ENCODE results near the gene TMEM273. TPM values are rescaled to one million over a fixed set of nuclear protein-coding genes. Genes with fewer than 3 reads are reported as not detected.
A peak's percentile ranks its signal among the peaks of the same experiment; 100 is the strongest.

The TMEM273 gene
- total RNA-seq, 4 donors from 2014 or later = 11.6 to 36.8 (median 25.1) TPM

GRCh38 chr10:49161411-49161997, 26.7 kb downstream of the TMEM273 start:
- 50% methylated on average over 8 of the region's 8 CpGs for WGBS
- no peak for DNase-seq (ENCODE audit: extremely low spot score)
- Histone ChIP-seq H3K36me3 (peaks cover 0 to 31% (median 10%) of the 10 kb centered on the region in 4 donors), H3K4me3 (no peak overlapping the region), H3K9me3 (no peaks in the 10 kb centered on the region), H3K27me3 (no peaks in the 10 kb centered on the region), H3K27ac (replicated peaks in 1 of 4) (no peak overlapping the region), H3K4me1 (peaks cover 0 to 6% (median 0%) of the 10 kb centered on the region in 4 donors)
- peak in 2 of 3 experiments; percentile 15 to 31 for TF ChIP-seq CTCF (IDR thresholded peaks at IDR 0.05)
- TF ChIP-seq POLR2AphosphoS5 (IDR thresholded peaks at IDR 0.05) = no peak
- intact Hi-C loops (cut with DNase I) = loop anchor here (10.0 kb wide), 1 partner anchor 177 kb away; no protein-coding TSS in a partner anchor

GRCh38 chr10:49160814-49161213, 27.4 kb downstream of the TMEM273 start:
- 90% methylated on average over 5 of the region's 5 CpGs for WGBS

GRCh38 chr10:49160110-49160509, 28.1 kb downstream of the TMEM273 start:
- peaks cover 0 to 6% (median 0%) of the 10 kb centered on the region in 4 donors for H3K4me1 ChIP-seq
- TF ChIP-seq POLR2AphosphoS5 (IDR thresholded peaks at IDR 0.05) = no peak
- no peak for TF ChIP-seq CTCF (IDR thresholded peaks at IDR 0.05)
- WGBS = 91% methylated on average over 5 of the region's 5 CpGs
- no peaks in the 10 kb centered on the region for H3K27me3 ChIP-seq
- H3K36me3 ChIP-seq = peaks cover 0 to 23% (median 8%) of the 10 kb centered on the region in 4 donors
- H3K27ac ChIP-seq (replicated peaks in 1 of 4) = no peak overlapping the region
- H3K4me3 ChIP-seq = no peak overlapping the region
- no peak for DNase-seq (ENCODE audit: extremely low spot score)
- H3K9me3 ChIP-seq = no peaks in the 10 kb centered on the region
- intact Hi-C loops (cut with DNase I) = loop anchor here (10.0 kb wide), 1 partner anchor 175 kb away; no protein-coding TSS in a partner anchor

More at GRCh38 chr10:49160814-49161213, 27.4 kb downstream of the TMEM273 start:
- Histone ChIP-seq H3K27me3 (no peaks in the 10 kb centered on the region), H3K4me1 (peaks cover 0 to 6% (median 0%) of the 10 kb centered on the region in 4 donors), H3K36me3 (peaks cover 0 to 30% (median 10%) of the 10 kb centered on the region in 4 donors), H3K9me3 (no peaks in the 10 kb centered on the region), H3K27ac (replicated peaks in 1 of 4) (no peak overlapping the region), H3K4me3 (no peak overlapping the region)
- no peak for TF ChIP-seq EP300 (IDR thresholded peaks at IDR 0.05)
- no peak for TF ChIP-seq CTCF (IDR thresholded peaks at IDR 0.05)
- no peak for TF ChIP-seq POLR2A (IDR thresholded peaks at IDR 0.05; ENCODE audit: low read depth)
- TF ChIP-seq POLR2AphosphoS5 (IDR thresholded peaks at IDR 0.05) = no peak
- intact Hi-C loops (cut with DNase I) = loop anchor here (10.0 kb wide), 1 partner anchor 176 kb away; no protein-coding TSS in a partner anchor
- no peak for DNase-seq (ENCODE audit: extremely low spot score)

- H3K4me1 ChIP-seq = no peaks in the 10 kb centered on the region
- DNase-seq (ENCODE audit: extremely low spot score) = no peak
- H3K36me3 ChIP-seq = peaks cover 0 to 18% (median 7%) of the 10 kb centered on the region in 4 donors
- TF ChIP-seq EP300 (IDR thresholded peaks at IDR 0.05) = no peak
- no peak for TF ChIP-seq CTCF (IDR thresholded peaks at IDR 0.05)
- TF ChIP-seq POLR2A (IDR thresholded peaks at IDR 0.05; ENCODE audit: low read depth) = no peak
- TF ChIP-seq POLR2AphosphoS5 (IDR thresholded peaks at IDR 0.05) = no peak
- intact Hi-C loops (cut with DNase I) = no loop called here
- no peaks in the 10 kb centered on the region for H3K9me3 ChIP-seq
- H3K4me3 ChIP-seq = no peak overlapping the region
- H3K27me3 ChIP-seq = peaks cover 0 to 5% (median 0%) of the 10 kb centered on the region in 4 donors
- no peak overlapping the region for H3K27ac ChIP-seq (replicated peaks in 1 of 4)
- 63% methylated on average over 3 of the region's 3 CpGs for WGBS
These were observed 29.3 kb downstream of the TMEM273 start for GRCh38 chr10:49158915-49159314.

- Histone ChIP-seq H3K4me3 (no peak overlapping the region), H3K9me3 (no peaks in the 10 kb centered on the region), H3K4me1 (no peaks in the 10 kb centered on the region), H3K27me3 (peaks cover 0 to 8% (median 0%) of the 10 kb centered on the region in 4 donors), H3K36me3 (peaks cover 0 to 18% (median 7%) of the 10 kb centered on the region in 4 donors), H3K27ac (replicated peaks in 1 of 4) (no peak overlapping the region)
- DNase-seq (ENCODE audit: extremely low spot score) = no peak
- TF ChIP-seq EP300 (IDR thresholded peaks at IDR 0.05) (no peak), POLR2A (IDR thresholded peaks at IDR 0.05; ENCODE audit: low read depth) (no peak), POLR2AphosphoS5 (IDR thresholded peaks at IDR 0.05) (no peak), CTCF (IDR thresholded peaks at IDR 0.05) (no peak)
- intact Hi-C loops (cut with DNase I) = no loop called here
- WGBS = 69% methylated on average over 7 of the region's 7 CpGs
These were observed 29.8 kb downstream of the TMEM273 start for GRCh38 chr10:49158404-49158803.
